HEK293 (cell line): ENCODE results near the gene EML6.

Source experiments
- CTCF ChIA-PET: fragments of 350-600 bp; formaldehyde crosslinking; extraction: SDS; loops from one replicate; lab custom pipeline; 2021; ENCODE audit warnings: antibody characterized with exemption; lab: Yijun Ruan, JAX
- POLR2A ChIA-PET: fragments of 300-600 bp; formaldehyde crosslinking; extraction: SDS; loops from one replicate; lab custom pipeline; 2020; ENCODE audit warnings: antibody characterized with exemption, inconsistent platforms; lab: Yijun Ruan, JAX
- H3K27ac ChIP-seq: fragments of 200-500 bp; sonication (Bioruptor generic); 2 replicates; pipeline ENCODE4 v1.5.1; 2014; ENCODE audit warnings: low read depth, low read length, control low read depth, inconsistent platforms; ENCODE audit errors: extremely low read depth
- H3K36me3 ChIP-seq, 2 experiments: fragments of 200-500 bp in 1 of 2; sonication (Bioruptor generic) in 1 of 2; 1 replicate in 1 of 2; 2 replicates in 1 of 2; pipeline ENCODE4 v1.5.1; 2014 to 2017; ENCODE audit warnings: inconsistent platforms in 2 of 2, low read length in 2 of 2; ENCODE audit not compliant: control insufficient read depth in 2 of 2, insufficient read depth in 1 of 2
- H3K4me1 ChIP-seq: fragments of 200-500 bp; sonication (Bioruptor generic); 2 replicates; pipeline ENCODE4 v1.5.1; 2014; ENCODE audit warnings: mild to moderate bottlenecking, low read length, inconsistent platforms; ENCODE audit not compliant: control insufficient read depth, insufficient read depth
- H3K4me3 ChIP-seq: 2 replicates; pipeline ENCODE4 v1.5.1; 2011; ENCODE audit warnings: low read depth, mild to moderate bottlenecking, control low read depth, low read length, moderate library complexity
- H3K9me3 ChIP-seq: fragments of 200-500 bp; sonication (Bioruptor generic); 2 replicates; pipeline ENCODE4 v1.5.1; 2014; ENCODE audit warnings: low read depth, low read length, inconsistent platforms; ENCODE audit not compliant: control insufficient read depth, insufficient read depth
- ATF2 ChIP-seq: fragments of 450-650 bp; formaldehyde crosslinking; IDR thresholded peaks from 2 replicates; pipeline ENCODE4 v1.5.1; 2016; ENCODE audit warnings: missing biosample characterization, missing genetic modification characterization, low read depth
- ELK4 ChIP-seq: IDR thresholded peaks from 2 replicates; pipeline ENCODE4 v1.6.1; 2011; ENCODE audit warnings: mild to moderate bottlenecking, low read depth, low read length, borderline replicate concordance
- GLIS2 ChIP-seq: fragments of 450-650 bp; formaldehyde crosslinking; IDR thresholded peaks from 2 replicates; pipeline ENCODE4 v1.5.1; 2016; ENCODE audit warnings: missing biosample characterization, missing genetic modification characterization
- IKZF3 ChIP-seq: fragments of 450-650 bp; IDR thresholded peaks from 2 replicates; pipeline ENCODE4 v1.5.0; 2018; ENCODE audit warnings: missing biosample characterization, mild to moderate bottlenecking, missing genetic modification characterization, moderate library complexity
- KLF10 ChIP-seq: fragments of 450-650 bp; IDR thresholded peaks from 2 replicates; pipeline ENCODE4 v1.5.1; 2018; ENCODE audit warnings: missing biosample characterization, mild to moderate bottlenecking, missing genetic modification characterization
- OSR2 ChIP-seq: fragments of 450-650 bp; formaldehyde crosslinking; IDR thresholded peaks from 2 replicates; pipeline ENCODE4 v1.5.1; 2016; ENCODE audit warnings: missing biosample characterization, missing genetic modification characterization
- RBAK ChIP-seq: fragments of 450-650 bp; formaldehyde crosslinking; IDR thresholded peaks from 2 replicates; pipeline ENCODE4 v1.5.1; 2016; ENCODE audit warnings: missing biosample characterization, missing genetic modification characterization
- YY2 ChIP-seq: fragments of 450-650 bp; formaldehyde crosslinking; IDR thresholded peaks from 2 replicates; pipeline ENCODE4 v1.5.1; 2016; ENCODE audit warnings: missing biosample characterization, missing genetic modification characterization
- ZNF169 ChIP-seq: fragments of 450-650 bp; formaldehyde crosslinking; IDR thresholded peaks from 2 replicates; pipeline ENCODE4 v1.5.1; 2016; ENCODE audit warnings: missing biosample characterization, missing genetic modification characterization
- ZNF2 ChIP-seq: fragments of 450-650 bp; formaldehyde crosslinking; IDR thresholded peaks from 2 replicates; pipeline ENCODE4 v1.5.1; 2016; ENCODE audit warnings: missing biosample characterization, missing genetic modification characterization
- ZNF292 ChIP-seq: fragments of 450-650 bp; formaldehyde crosslinking; IDR thresholded peaks from 2 replicates; pipeline ENCODE4 v1.5.1; 2016; ENCODE audit warnings: low read depth, missing biosample characterization, missing genetic modification characterization, borderline replicate concordance
- ZNF449 ChIP-seq: fragments of 450-650 bp; formaldehyde crosslinking; IDR thresholded peaks from 2 replicates; pipeline ENCODE4 v1.5.1; 2017; ENCODE audit warnings: missing biosample characterization, mild to moderate bottlenecking, missing genetic modification characterization, moderate library complexity
- ZNF544 ChIP-seq: fragments of 450-650 bp; formaldehyde crosslinking; IDR thresholded peaks from 2 replicates; pipeline ENCODE4 v1.5.0; 2017; ENCODE audit warnings: missing biosample characterization, missing genetic modification characterization
- ZNF560 ChIP-seq: fragments of 450-650 bp; formaldehyde crosslinking; IDR thresholded peaks from 2 replicates; pipeline ENCODE4 v1.5.1; 2017; ENCODE audit warnings: missing biosample characterization, missing genetic modification characterization, borderline replicate concordance
- ZNF670 ChIP-seq: fragments of 450-650 bp; formaldehyde crosslinking; IDR thresholded peaks from 2 replicates; pipeline ENCODE4 v1.5.1; 2016; ENCODE audit warnings: missing biosample characterization, missing genetic modification characterization, low read depth
- ZNF701 ChIP-seq: fragments of 450-650 bp; formaldehyde crosslinking; IDR thresholded peaks from 2 replicates; pipeline ENCODE4 v1.5.1; 2016; ENCODE audit warnings: missing biosample characterization, missing genetic modification characterization
- ZNF76 ChIP-seq: fragments of 450-650 bp; formaldehyde crosslinking; IDR thresholded peaks from 2 replicates; pipeline ENCODE4; 2016; ENCODE audit warnings: low read depth, missing biosample characterization, missing genetic modification characterization, borderline replicate concordance
- ZSCAN5A ChIP-seq: fragments of 450-650 bp; formaldehyde crosslinking; IDR thresholded peaks from 2 replicates; pipeline ENCODE4 v1.5.1; 2016; ENCODE audit warnings: missing biosample characterization, missing genetic modification characterization
- TF ChIP-seq, protein P1 (sequence below): fragments of 450-650 bp; formaldehyde crosslinking; IDR thresholded peaks from 2 replicates; pipeline ENCODE4 v1.5.1; 2016; ENCODE audit warnings: missing biosample characterization, missing genetic modification characterization
- TF ChIP-seq, protein P2 (sequence below): fragments of 450-650 bp; formaldehyde crosslinking; IDR thresholded peaks from 2 replicates; pipeline ENCODE4 v1.5.1; 2016; ENCODE audit warnings: missing biosample characterization, missing genetic modification characterization

The EML6 gene

DNA sequence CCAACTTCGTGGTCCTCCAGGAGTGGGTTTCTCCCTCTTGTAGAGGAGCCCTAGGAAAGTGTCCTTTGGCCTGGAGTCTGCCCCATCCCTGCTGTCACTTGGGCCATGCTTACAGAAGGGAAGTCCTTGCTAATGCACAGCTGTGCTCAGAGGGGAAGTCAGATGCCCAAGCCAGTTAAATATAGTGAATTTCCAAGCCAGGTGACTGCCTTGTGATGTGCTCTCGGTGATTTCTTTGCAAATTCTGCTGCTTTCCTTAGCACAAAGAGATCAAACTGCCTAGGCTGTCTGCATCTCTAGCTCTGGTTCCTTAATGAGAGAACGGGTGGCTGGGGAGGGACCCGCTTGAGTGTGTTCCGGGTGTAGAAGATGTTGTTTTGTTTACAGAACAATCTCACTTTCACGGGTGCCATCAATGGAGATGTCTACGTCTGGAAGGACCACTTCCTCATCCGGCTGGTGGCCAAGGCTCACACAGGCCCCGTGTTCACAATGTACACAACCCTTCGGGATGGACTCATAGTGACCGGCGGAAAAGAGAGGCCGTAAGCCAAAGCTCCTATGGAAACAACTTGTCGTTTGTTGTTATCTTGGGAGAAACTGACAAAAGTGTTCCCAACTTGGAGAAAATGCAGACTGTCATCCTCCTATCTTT, 235.4 kb downstream of the EML6 start:
- POLR2A ChIA-PET, result no interaction called here
- Histone ChIP-seq H3K9me3 (no peaks in the 10 kb centered on the region), H3K27ac (no peak overlapping the region), H3K4me3 (no peak overlapping the region), H3K36me3 (no peaks in the 10 kb centered on the region), H3K4me1 (no peaks in the 10 kb centered on the region)
- CTCF ChIA-PET, result no interaction called here
- TF ChIP-seq YY2 (no peak), ATF2 (no peak), ZNF2 (tag by site-specific recombination) (no peak), ZNF670 (tag by site-specific recombination) (no peak), GLIS2 (tag by site-specific recombination) (no peak), ELK4 (no peak), IKZF3 (no peak), RBAK (no peak)
- TF ChIP-seq, protein P1, sequence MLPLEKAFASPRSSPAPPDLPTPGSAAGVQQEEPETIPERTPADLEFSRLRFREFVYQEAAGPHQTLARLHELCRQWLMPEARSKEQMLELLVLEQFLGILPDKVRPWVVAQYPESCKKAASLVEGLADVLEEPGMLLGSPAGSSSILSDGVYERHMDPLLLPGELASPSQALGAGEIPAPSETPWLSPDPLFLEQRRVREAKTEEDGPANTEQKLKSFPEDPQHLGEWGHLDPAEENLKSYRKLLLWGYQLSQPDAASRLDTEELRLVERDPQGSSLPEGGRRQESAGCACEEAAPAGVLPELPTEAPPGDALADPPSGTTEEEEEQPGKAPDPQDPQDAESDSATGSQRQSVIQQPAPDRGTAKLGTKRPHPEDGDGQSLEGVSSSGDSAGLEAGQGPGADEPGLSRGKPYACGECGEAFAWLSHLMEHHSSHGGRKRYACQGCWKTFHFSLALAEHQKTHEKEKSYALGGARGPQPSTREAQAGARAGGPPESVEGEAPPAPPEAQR (tag by site-specific recombination), result no peak

- H3K4me3 ChIP-seq, result no peak overlapping the region
- ChIA-PET CTCF (interaction anchor here (0.6 kb wide), 1 partner anchor 255 kb away, joined by 8 read pairs; no protein-coding TSS in a partner anchor), POLR2A (interaction anchor here (1.5 kb wide), 1 partner anchor 15 kb away, joined by 3 read pairs; no protein-coding TSS in a partner anchor)
- TF ChIP-seq, protein P2, sequence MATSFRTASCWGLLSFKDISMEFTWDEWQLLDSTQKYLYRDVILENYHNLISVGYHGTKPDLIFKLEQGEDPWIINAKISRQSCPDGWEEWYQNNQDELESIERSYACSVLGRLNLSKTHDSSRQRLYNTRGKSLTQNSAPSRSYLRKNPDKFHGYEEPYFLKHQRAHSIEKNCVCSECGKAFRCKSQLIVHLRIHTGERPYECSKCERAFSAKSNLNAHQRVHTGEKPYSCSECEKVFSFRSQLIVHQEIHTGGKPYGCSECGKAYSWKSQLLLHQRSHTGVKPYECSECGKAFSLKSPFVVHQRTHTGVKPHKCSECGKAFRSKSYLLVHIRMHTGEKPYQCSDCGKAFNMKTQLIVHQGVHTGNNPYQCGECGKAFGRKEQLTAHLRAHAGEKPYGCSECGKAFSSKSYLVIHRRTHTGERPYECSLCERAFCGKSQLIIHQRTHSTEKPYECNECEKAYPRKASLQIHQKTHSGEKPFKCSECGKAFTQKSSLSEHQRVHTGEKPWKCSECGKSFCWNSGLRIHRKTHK, result no peak
- TF ChIP-seq ZNF544 (tag by site-specific recombination) (no peak), ZNF76 (tag by site-specific recombination) (no peak), OSR2 (tag by site-specific recombination) (no peak), ZNF292 (tag by site-specific recombination) (no peak), ZNF560 (tag by site-specific recombination) (no peak), ZSCAN5A (tag by site-specific recombination) (no peak), ZNF449 (tag by site-specific recombination) (no peak), ZNF169 (tag by site-specific recombination) (no peak), ZNF701 (tag by site-specific recombination) (no peak), KLF10 (no peak)
- TF ChIP-seq, all 188 proteins: peak for 0
- Histone ChIP-seq H3K9me3 (no peaks in the 10 kb centered on the region), H3K27ac (no peak overlapping the region), H3K36me3 (no peaks in the 10 kb centered on the region), H3K4me1 (no peaks in the 10 kb centered on the region)
Measured at GRCh38 chr2:54960164-54960563, 236.7 kb downstream of the EML6 start.
